Activated naive CD8-positive, alpha-beta T cell treated with anti-CD3 and anti-CD28 coated beads for 36 hours (primary cell): ENCODE data around the gene HSD17B13. TPM values are rescaled to one million over a fixed set of nuclear protein-coding genes. Genes with fewer than 3 reads are reported as not detected.
"Not testable (repeated sequence)": the region's sequence is repeated elsewhere in the genome, so short reads cannot be mapped to it uniquely, and the experiment has no call there.

Source experiments
- DNase-seq: peaks from one replicate; pipeline ENCODE4 v3.0.0; 2021
- H3K27ac Mint-ChIP-seq: one replicate; pipeline ENCODE4 v1.8.0; 2022; ENCODE audit warnings: mild to moderate bottlenecking, moderate library complexity, mixed read lengths
- H3K27me3 Mint-ChIP-seq: one replicate; pipeline ENCODE4 v1.8.0; 2022; ENCODE audit warnings: mild to moderate bottlenecking, mixed read lengths
- H3K36me3 Mint-ChIP-seq: one replicate; pipeline ENCODE4 v1.8.0; 2021; ENCODE audit warnings: mild to moderate bottlenecking, mixed read lengths
- H3K4me1 Mint-ChIP-seq: one replicate; pipeline ENCODE4 v1.8.0; 2021; ENCODE audit warnings: mixed read lengths
- H3K4me3 Mint-ChIP-seq: one replicate; pipeline ENCODE4 v1.8.0; 2022; ENCODE audit warnings: mild to moderate bottlenecking, moderate library complexity, mixed read lengths
- H3K9me3 Mint-ChIP-seq: one replicate; pipeline ENCODE4 v1.8.0; 2022; ENCODE audit warnings: mixed read lengths
- total RNA-seq, 2 experiments: library from RNA; stranded (reverse); gene quantifications; one replicate each; pipeline ENCODE4 v1.2.3, GENCODE V29; 2021

HSD17B13 gene
- total RNA-seq, 2 experiments from 2014 or later = not detected

- no peaks in the 10 kb centered on the region for H3K27me3 Mint-ChIP-seq
- no peak overlapping the region for H3K4me3 Mint-ChIP-seq
- peaks cover 72% of the 10 kb centered on the region for H3K36me3 Mint-ChIP-seq
- no peaks in the 10 kb centered on the region for H3K4me1 Mint-ChIP-seq
- DNase-seq = no peak
- no peak overlapping the region for H3K27ac Mint-ChIP-seq
- H3K9me3 Mint-ChIP-seq = peaks cover 21% of the 10 kb centered on the region
Measured at GRCh38 chr4:87337361-87337760, 14.7 kb upstream of the HSD17B13 start.

DNA sequence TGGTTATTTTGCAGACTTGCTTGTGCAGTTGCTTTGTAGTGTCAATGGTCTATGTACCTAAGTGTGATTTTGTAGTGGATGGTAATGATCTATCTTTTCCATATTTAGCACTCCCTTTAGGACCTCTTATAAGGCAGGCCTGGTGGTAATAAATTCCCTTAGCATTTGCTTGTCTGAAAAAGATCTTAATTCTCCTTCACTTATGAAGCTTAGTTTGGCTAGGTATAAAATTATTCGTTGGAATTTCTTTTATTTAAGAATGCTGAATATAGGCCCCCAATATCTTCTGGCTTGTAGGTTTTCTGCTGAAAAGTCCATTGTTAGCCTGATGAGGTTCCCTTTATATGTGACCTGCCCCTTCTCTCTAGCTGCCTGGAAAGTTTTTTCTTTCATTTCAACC lies 10.6 kb upstream of the HSD17B13 start:
- H3K4me1 Mint-ChIP-seq = no peaks in the 10 kb centered on the region
- H3K27me3 Mint-ChIP-seq = no peaks in the 10 kb centered on the region
- peaks cover 43% of the 10 kb centered on the region for H3K9me3 Mint-ChIP-seq
- no peak overlapping the region for H3K27ac Mint-ChIP-seq
- peaks cover 48% of the 10 kb centered on the region for H3K36me3 Mint-ChIP-seq
- DNase-seq = no peak
- no peak overlapping the region for H3K4me3 Mint-ChIP-seq

DNA sequence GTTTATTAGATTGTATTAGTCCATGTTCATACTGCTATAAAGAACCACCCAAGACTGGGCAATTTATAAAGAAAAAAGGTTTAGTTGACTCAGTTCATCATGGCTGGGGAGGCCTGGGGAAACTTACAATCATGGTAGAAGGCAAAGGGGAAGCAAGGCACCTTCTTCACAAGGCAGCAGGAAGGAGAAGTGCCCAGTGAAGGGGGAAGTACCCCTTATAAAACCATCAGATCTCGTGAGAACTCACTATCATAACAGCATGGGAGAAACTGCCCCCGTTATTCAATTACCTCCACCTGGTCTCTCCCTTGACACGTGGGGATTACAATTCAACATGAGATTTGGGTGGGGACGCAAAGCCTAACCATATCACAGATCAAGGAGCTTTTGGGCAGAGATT lies 8.1 kb upstream of the HSD17B13 start:
- peaks cover 43% of the 10 kb centered on the region for H3K9me3 Mint-ChIP-seq
- no peak overlapping the region for H3K4me3 Mint-ChIP-seq
- no peaks in the 10 kb centered on the region for H3K27me3 Mint-ChIP-seq
- H3K4me1 Mint-ChIP-seq = no peaks in the 10 kb centered on the region
- no peak overlapping the region for H3K27ac Mint-ChIP-seq
- no peak for DNase-seq
- H3K36me3 Mint-ChIP-seq = peaks cover 26% of the 10 kb centered on the region

- H3K27ac Mint-ChIP-seq = no peak overlapping the region
- no peaks in the 10 kb centered on the region for H3K36me3 Mint-ChIP-seq
- no peak overlapping the region for H3K4me3 Mint-ChIP-seq
- H3K4me1 Mint-ChIP-seq = no peaks in the 10 kb centered on the region
- no peak for DNase-seq
- H3K27me3 Mint-ChIP-seq = no peaks in the 10 kb centered on the region
- H3K9me3 Mint-ChIP-seq = peaks cover 23% of the 10 kb centered on the region
Measured at GRCh38 chr4:87327136-87327535, 4.5 kb upstream of the HSD17B13 start.

DNA sequence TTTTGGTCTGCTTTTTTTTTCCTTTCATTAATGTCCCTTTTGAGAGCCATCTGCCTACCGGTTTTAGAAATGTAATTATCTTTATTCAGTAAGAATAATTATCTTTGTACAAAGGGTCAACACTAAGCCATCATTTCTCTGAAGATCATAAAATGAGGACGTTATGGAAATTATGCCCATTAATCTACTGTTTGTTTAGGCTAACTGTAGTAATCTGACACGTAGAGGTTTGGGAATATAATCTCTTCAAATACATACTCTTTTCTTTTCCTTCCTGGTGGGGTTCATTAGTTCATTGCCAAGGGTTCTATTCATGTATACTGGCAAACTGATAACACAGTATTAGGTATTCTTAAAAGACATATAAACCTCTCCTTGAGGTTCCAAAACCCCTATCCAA lies 3.8 kb upstream of the HSD17B13 start:
- no peak overlapping the region for H3K4me3 Mint-ChIP-seq
- H3K9me3 Mint-ChIP-seq = peaks cover 16% of the 10 kb centered on the region
- H3K36me3 Mint-ChIP-seq = no peaks in the 10 kb centered on the region
- no peak overlapping the region for H3K27ac Mint-ChIP-seq
- H3K27me3 Mint-ChIP-seq = no peaks in the 10 kb centered on the region
- H3K4me1 Mint-ChIP-seq = no peaks in the 10 kb centered on the region
- DNase-seq = no peak

GRCh38 chr4:87321888-87322287 lies 794 bp downstream of the HSD17B13 start:
- no peaks in the 10 kb centered on the region for H3K4me1 Mint-ChIP-seq
- H3K4me3 Mint-ChIP-seq = no peak overlapping the region
- DNase-seq = no peak
- no peak overlapping the region for H3K27ac Mint-ChIP-seq
- H3K36me3 Mint-ChIP-seq = no peaks in the 10 kb centered on the region
- H3K27me3 Mint-ChIP-seq = no peaks in the 10 kb centered on the region
- no peaks in the 10 kb centered on the region for H3K9me3 Mint-ChIP-seq

DNA sequence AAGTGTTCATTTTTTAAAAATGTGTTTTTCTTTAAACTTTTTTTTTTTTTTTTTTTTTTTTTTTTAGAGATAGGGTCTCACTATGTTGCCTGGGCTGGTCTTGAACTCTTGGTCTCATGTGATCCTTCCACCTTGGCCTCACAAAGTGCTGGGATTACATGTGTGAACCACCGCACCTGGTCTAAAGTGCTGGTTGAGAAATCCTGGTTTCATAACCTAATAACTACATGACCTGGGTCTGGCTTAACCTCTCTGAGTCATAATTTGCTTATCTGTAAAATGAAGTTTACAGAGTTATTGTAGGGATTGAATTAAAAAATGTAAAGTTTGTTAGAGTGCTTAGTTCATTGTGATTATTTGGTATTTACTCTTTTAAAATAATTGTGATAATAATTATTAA lies 5.2 kb downstream of the HSD17B13 start:
- no peaks in the 10 kb centered on the region for H3K36me3 Mint-ChIP-seq
- no peaks in the 10 kb centered on the region for H3K27me3 Mint-ChIP-seq
- no peaks in the 10 kb centered on the region for H3K9me3 Mint-ChIP-seq
- no peak for DNase-seq
- no peak overlapping the region for H3K4me3 Mint-ChIP-seq
- H3K4me1 Mint-ChIP-seq = peaks cover 3% of the 10 kb centered on the region
- H3K27ac Mint-ChIP-seq = no peak overlapping the region

GRCh38 chr4:87316961-87317360 lies 5.7 kb downstream of the HSD17B13 start:
- H3K27ac Mint-ChIP-seq = no peak overlapping the region

GRCh38 chr4:87315000-87315399 lies 7.7 kb downstream of the HSD17B13 start:
- not testable (repeated sequence) for H3K27ac Mint-ChIP-seq, DNase-seq, H3K9me3 Mint-ChIP-seq, H3K4me3 Mint-ChIP-seq, H3K4me1 Mint-ChIP-seq, H3K27me3 Mint-ChIP-seq, H3K36me3 Mint-ChIP-seq

More at GRCh38 chr4:87316961-87317360, 5.7 kb downstream of the HSD17B13 start:
- H3K4me1 Mint-ChIP-seq = peaks cover 3% of the 10 kb centered on the region
- no peaks in the 10 kb centered on the region for H3K36me3 Mint-ChIP-seq
- no peak for DNase-seq
- no peak overlapping the region for H3K4me3 Mint-ChIP-seq
- H3K9me3 Mint-ChIP-seq = no peaks in the 10 kb centered on the region
- no peaks in the 10 kb centered on the region for H3K27me3 Mint-ChIP-seq

GRCh38 chr4:87313756-87314155 lies 8.9 kb downstream of the HSD17B13 start:
- H3K36me3 Mint-ChIP-seq = no peaks in the 10 kb centered on the region
- H3K9me3 Mint-ChIP-seq = no peaks in the 10 kb centered on the region
- H3K4me3 Mint-ChIP-seq = no peak overlapping the region
- H3K27ac Mint-ChIP-seq = no peak overlapping the region
- H3K27me3 Mint-ChIP-seq = no peaks in the 10 kb centered on the region
- peaks cover 3% of the 10 kb centered on the region for H3K4me1 Mint-ChIP-seq
- DNase-seq = no peak

- no peak for DNase-seq
- H3K36me3 Mint-ChIP-seq = no peaks in the 10 kb centered on the region
- H3K9me3 Mint-ChIP-seq = no peaks in the 10 kb centered on the region
- no peak overlapping the region for H3K4me3 Mint-ChIP-seq
- H3K27me3 Mint-ChIP-seq = no peaks in the 10 kb centered on the region
- peaks cover 5% of the 10 kb centered on the region for H3K4me1 Mint-ChIP-seq
- H3K27ac Mint-ChIP-seq = no peak overlapping the region
Measured at GRCh38 chr4:87311684-87312083, 11.0 kb downstream of the HSD17B13 start.

DNA sequence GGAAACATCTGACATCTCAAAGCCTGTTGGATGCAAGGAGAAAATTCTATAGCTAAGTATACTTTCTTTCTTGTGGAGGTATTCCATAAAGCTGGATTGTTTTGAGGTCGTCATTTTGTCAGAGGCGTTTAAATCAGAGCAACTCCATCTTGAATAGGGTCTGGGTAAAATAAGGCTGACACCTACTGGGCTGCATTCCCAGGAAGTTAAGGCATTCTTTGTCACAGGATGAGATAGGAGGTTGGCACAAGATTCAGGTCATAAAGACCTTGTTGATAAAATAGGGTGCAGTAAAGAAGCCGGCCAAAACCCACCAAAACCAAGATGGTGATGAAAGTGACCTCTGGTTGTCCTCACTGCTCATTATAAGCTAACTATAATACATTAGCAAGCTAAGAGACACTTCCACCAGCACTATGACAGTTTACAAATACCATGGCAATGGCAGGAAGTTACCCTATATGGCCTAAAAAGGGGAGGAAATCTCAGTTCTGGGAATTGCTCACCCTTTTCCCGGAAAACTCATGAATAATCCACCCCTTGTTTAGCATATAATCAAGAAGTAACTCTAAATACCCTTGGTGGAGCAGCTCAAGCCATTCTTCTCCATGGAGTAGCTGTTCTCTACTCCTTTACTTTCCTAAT lies 11.9 kb downstream of the HSD17B13 start:
- no peak overlapping the region for H3K4me3 Mint-ChIP-seq
- no peaks in the 10 kb centered on the region for H3K9me3 Mint-ChIP-seq
- no peak overlapping the region for H3K27ac Mint-ChIP-seq
- H3K4me1 Mint-ChIP-seq = peaks cover 5% of the 10 kb centered on the region
- no peaks in the 10 kb centered on the region for H3K27me3 Mint-ChIP-seq
- H3K36me3 Mint-ChIP-seq = no peaks in the 10 kb centered on the region
- no peak for DNase-seq

GRCh38 chr4:87309625-87310024 lies 13.1 kb downstream of the HSD17B13 start:
- Mint-ChIP-seq H3K27me3 (no peaks in the 10 kb centered on the region), H3K4me1 (peaks cover 5% of the 10 kb centered on the region), H3K4me3 (no peak overlapping the region), H3K36me3 (no peaks in the 10 kb centered on the region), H3K9me3 (no peaks in the 10 kb centered on the region), H3K27ac (no peak overlapping the region)
- no peak for DNase-seq

- Mint-ChIP-seq H3K36me3 (no peaks in the 10 kb centered on the region), H3K4me1 (peaks cover 2% of the 10 kb centered on the region), H3K9me3 (no peaks in the 10 kb centered on the region), H3K27ac (no peak overlapping the region), H3K27me3 (no peaks in the 10 kb centered on the region), H3K4me3 (no peak overlapping the region)
- DNase-seq = no peak
Measured at GRCh38 chr4:87306056-87306455, 16.6 kb downstream of the HSD17B13 start.

GRCh38 chr4:87305562-87305961 lies 17.1 kb downstream of the HSD17B13 start:
- no peaks in the 10 kb centered on the region for H3K27me3 Mint-ChIP-seq
- no peak overlapping the region for H3K4me3 Mint-ChIP-seq
- DNase-seq = no peak
- H3K27ac Mint-ChIP-seq = no peak overlapping the region
- H3K4me1 Mint-ChIP-seq = peaks cover 2% of the 10 kb centered on the region
- H3K36me3 Mint-ChIP-seq = no peaks in the 10 kb centered on the region
- H3K9me3 Mint-ChIP-seq = no peaks in the 10 kb centered on the region

GRCh38 chr4:87304745-87305432 lies 17.8 kb downstream of the HSD17B13 start:
- H3K4me3 Mint-ChIP-seq = no peak overlapping the region
- no peak for DNase-seq
- peaks cover 2% of the 10 kb centered on the region for H3K4me1 Mint-ChIP-seq
- no peaks in the 10 kb centered on the region for H3K36me3 Mint-ChIP-seq
- H3K27ac Mint-ChIP-seq = no peak overlapping the region
- H3K9me3 Mint-ChIP-seq = no peaks in the 10 kb centered on the region
- no peaks in the 10 kb centered on the region for H3K27me3 Mint-ChIP-seq
